ENCODE measurements around the gene ZBTB8A.

GRCh38 chr1:32489774-32490454, 49.3 kb upstream of the ZBTB8A start:
- no peak for TF ChIP-seq CTCF (IDR thresholded peaks at IDR 0.05)
- no peak for TF ChIP-seq POLR2AphosphoS5 (IDR thresholded peaks at IDR 0.05)
- TF ChIP-seq EP300 (IDR thresholded peaks at IDR 0.05; ENCODE audit: low read depth), result no peak
- TF ChIP-seq POLR2A (IDR thresholded peaks at IDR 0.05), result no peak

All from transverse colon (tissue), 4 donors.